Central memory CD4-positive, alpha-beta T cell (primary cell): ENCODE results near the gene WDR5.

Source experiments
- DNase-seq: peaks from one replicate; pipeline ENCODE4 v3.0.0; 2022

WDR5 gene

GRCh38 chr9:134189470-134190231 is 53.8 kb downstream of the WDR5 start:
- no peak for DNase-seq

GRCh38 chr9:134190232-134191121 is 54.6 kb downstream of the WDR5 start:
- DNase-seq, result no peak

- no peak for DNase-seq
Measured at GRCh38 chr9:134191455-134192209, 55.8 kb downstream of the WDR5 start.

- DNase-seq, result no peak
Measured at GRCh38 chr9:134192311-134192950, 56.5 kb downstream of the WDR5 start.

GRCh38 chr9:134192951-134193731 is 57.3 kb downstream of the WDR5 start:
- no peak for DNase-seq

GRCh38 chr9:134193912-134194535 is 58.1 kb downstream of the WDR5 start:
- no peak for DNase-seq

- DNase-seq, result no peak
Measured at GRCh38 chr9:134195558-134195957, 59.7 kb downstream of the WDR5 start.

- no peak for DNase-seq
Measured at GRCh38 chr9:134196911-134197310, 61.0 kb downstream of the WDR5 start.

- DNase-seq, result no peak
Measured at GRCh38 chr9:134198791-134199190, 62.9 kb downstream of the WDR5 start.

GRCh38 chr9:134200730-134201129 is 64.8 kb downstream of the WDR5 start:
- DNase-seq, result no peak

GRCh38 chr9:134203224-134203623 is 67.3 kb downstream of the WDR5 start:
- DNase-seq, result no peak

GRCh38 chr9:134204041-134204440 is 68.2 kb downstream of the WDR5 start:
- no peak for DNase-seq

- DNase-seq, result no peak
Measured at GRCh38 chr9:134204991-134205578, 69.2 kb downstream of the WDR5 start.

- no peak for DNase-seq
Measured at GRCh38 chr9:134205672-134206310, 69.9 kb downstream of the WDR5 start.

GRCh38 chr9:134206311-134207300 is 70.7 kb downstream of the WDR5 start:
- DNase-seq, result no peak

- no peak for DNase-seq
Measured at GRCh38 chr9:134208310-134208841, 72.5 kb downstream of the WDR5 start.

- no peak for DNase-seq
Measured at GRCh38 chr9:134208981-134209725, 73.3 kb downstream of the WDR5 start.
